Measurements from ENCODE around the gene TTC21B.

DNA sequence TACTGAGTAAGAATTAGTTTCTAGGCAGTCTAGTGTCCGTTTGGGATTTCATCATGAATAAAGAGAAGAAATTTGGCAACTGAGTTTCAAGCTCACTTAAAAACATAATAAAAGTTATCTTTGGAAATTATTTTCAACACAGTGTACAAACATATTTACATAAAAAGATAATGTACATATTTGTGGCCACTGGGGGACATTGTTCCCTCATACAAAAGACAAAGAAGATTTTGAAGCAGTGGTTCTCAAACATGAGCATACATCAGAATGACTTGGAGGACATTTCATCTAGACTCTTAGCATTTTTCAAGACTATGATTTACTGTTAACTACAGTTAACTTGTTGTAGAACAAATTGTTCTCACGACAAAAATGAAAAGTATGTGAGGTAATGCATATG, 15.7 kb upstream of the TTC21B start:
- TF ChIP-seq, protein P1, sequence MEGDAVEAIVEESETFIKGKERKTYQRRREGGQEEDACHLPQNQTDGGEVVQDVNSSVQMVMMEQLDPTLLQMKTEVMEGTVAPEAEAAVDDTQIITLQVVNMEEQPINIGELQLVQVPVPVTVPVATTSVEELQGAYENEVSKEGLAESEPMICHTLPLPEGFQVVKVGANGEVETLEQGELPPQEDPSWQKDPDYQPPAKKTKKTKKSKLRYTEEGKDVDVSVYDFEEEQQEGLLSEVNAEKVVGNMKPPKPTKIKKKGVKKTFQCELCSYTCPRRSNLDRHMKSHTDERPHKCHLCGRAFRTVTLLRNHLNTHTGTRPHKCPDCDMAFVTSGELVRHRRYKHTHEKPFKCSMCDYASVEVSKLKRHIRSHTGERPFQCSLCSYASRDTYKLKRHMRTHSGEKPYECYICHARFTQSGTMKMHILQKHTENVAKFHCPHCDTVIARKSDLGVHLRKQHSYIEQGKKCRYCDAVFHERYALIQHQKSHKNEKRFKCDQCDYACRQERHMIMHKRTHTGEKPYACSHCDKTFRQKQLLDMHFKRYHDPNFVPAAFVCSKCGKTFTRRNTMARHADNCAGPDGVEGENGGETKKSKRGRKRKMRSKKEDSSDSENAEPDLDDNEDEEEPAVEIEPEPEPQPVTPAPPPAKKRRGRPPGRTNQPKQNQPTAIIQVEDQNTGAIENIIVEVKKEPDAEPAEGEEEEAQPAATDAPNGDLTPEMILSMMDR (IDR thresholded peaks at IDR 0.05), result no peak
- TF ChIP-seq POLR2A (IDR thresholded peaks at IDR 0.05), result no peak
